ENCODE data around the gene LUC7L2.
"Not testable (repeated sequence)": the region's sequence is repeated elsewhere in the genome, so short reads cannot be mapped to it uniquely, and the experiment has no call there.

The LUC7L2 gene

DNA sequence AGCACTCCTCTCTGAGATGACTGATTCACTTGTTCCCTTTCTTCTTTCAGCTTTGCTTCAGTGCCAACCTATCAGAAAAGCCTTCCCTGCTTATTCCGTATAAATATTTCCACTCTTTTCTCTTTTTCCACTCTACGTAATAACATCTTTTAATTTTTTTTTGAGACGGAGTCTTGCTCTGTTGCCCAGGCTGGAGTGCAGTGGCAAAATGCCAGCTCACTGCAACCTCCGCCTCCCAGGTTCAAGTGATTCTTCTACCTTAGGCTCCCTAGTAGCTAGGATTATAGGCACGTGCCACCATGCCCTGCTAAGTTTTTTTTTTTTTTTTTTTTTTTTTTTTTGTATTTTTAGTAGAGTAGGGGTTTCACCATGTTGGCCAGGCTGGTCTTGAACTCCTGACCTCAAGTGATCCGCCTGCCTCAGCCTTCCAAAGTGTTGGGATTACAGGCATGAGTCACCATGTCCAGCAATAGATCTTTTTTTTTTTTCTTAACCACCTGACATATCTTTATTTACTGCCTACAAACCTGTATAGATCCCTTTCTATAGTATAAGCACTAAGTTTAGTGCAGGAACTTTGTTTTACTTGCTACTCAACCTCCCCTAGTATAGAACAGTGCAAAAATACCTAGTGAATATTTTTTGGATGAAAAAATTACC is 55.2 kb downstream of the LUC7L2 start:
- H3K27ac ChIP-seq (ENCODE audit: low read length); H3K9ac ChIP-seq (ENCODE audit: low read depth, low read length): not testable (repeated sequence)
- peaks cover 97% of the 10 kb centered on the region for H3K36me3 ChIP-seq (ENCODE audit: insufficient read depth, low read depth, low read length)

DNA sequence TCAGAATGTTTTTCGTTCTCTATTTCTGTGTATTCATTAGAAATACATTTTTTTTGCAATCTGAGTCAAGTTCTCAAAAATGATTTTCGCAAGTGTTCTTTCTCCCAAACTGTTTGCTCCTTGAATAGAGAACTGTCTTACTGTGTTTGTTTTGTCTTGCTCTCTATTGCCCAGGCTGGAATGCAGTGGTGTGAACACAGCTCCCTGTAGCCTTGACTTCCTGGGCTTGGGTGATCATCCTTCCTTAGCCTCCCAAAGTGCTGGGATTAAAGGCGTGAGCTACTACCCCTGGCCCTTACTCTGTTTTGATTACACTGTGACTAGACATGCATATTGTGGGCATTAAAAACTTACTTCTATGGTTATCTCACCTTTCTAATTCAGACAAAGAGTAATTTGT is 56.7 kb downstream of the LUC7L2 start:
- H3K27me3 ChIP-seq (ENCODE audit: insufficient read depth, low read length) = no peaks in the 10 kb centered on the region
- peaks cover 93% of the 10 kb centered on the region for H3K36me3 ChIP-seq (ENCODE audit: insufficient read depth, low read depth, low read length)
- H3K4me1 ChIP-seq (ENCODE audit: insufficient read depth, low read length) = no peaks in the 10 kb centered on the region
- no peaks in the 10 kb centered on the region for H3K9me3 ChIP-seq (ENCODE audit: insufficient read depth, low read depth, low read length)
- no peak overlapping the region for H3K27ac ChIP-seq (ENCODE audit: low read length)
- no peak overlapping the region for H3K9ac ChIP-seq (ENCODE audit: low read depth, low read length)
- no peak overlapping the region for H3K4me3 ChIP-seq (ENCODE audit: low read length)

More for the DNA sequence above, 55.2 kb downstream of the LUC7L2 start:
- not testable (repeated sequence) for H3K27me3 ChIP-seq (ENCODE audit: insufficient read depth, low read length); H3K9me3 ChIP-seq (ENCODE audit: insufficient read depth, low read depth, low read length); H3K4me1 ChIP-seq (ENCODE audit: insufficient read depth, low read length); H3K4me3 ChIP-seq (ENCODE audit: low read length)

DNA sequence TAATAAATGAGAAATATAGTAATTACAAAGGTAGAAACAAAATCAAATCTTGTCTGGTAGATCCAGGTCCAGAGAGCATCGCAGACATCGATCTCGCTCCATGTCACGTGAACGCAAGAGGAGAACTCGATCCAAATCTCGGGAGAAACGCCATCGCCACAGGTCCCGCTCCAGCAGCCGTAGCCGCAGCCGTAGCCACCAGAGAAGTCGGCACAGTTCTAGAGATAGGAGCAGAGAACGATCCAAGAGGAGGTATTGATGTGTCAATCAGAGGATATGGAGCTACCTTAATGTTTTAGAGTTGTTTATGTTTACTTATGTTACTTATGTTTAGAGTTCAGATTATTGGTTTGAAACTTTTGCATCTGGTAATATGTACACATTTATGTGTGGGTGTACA is 57.8 kb downstream of the LUC7L2 start:
- Histone ChIP-seq H3K4me1 (ENCODE audit: insufficient read depth, low read length) (no peaks in the 10 kb centered on the region), H3K9me3 (ENCODE audit: insufficient read depth, low read depth, low read length) (no peaks in the 10 kb centered on the region), H3K4me3 (ENCODE audit: low read length) (no peak overlapping the region), H3K9ac (ENCODE audit: low read depth, low read length) (no peak overlapping the region), H3K36me3 (ENCODE audit: insufficient read depth, low read depth, low read length) (peaks cover 93% of the 10 kb centered on the region), H3K27ac (ENCODE audit: low read length) (no peak overlapping the region), H3K27me3 (ENCODE audit: insufficient read depth, low read length) (no peaks in the 10 kb centered on the region)

DNA sequence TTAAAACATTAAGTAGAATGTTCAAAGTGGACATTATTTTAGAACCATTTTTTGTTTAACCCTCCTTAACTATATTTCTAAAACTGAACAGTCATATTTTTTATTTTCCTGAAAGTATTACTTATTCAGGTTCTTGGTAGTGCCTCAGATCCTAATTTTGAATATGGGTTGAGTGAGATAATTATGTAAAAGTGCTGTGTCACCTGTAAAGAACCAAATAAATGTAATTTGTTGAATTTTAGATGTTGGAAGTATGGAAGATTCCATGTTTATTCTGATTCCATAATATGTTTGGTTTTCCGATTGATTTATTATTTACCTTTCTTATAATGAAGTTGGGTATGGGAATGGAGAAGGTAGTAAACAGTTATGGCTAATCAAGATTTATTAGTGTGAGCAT is 61.4 kb downstream of the LUC7L2 start:
- no peaks in the 10 kb centered on the region for H3K27me3 ChIP-seq (ENCODE audit: insufficient read depth, low read length)
- H3K36me3 ChIP-seq (ENCODE audit: insufficient read depth, low read depth, low read length) = peaks cover 76% of the 10 kb centered on the region
- no peaks in the 10 kb centered on the region for H3K4me1 ChIP-seq (ENCODE audit: insufficient read depth, low read length)
- H3K9me3 ChIP-seq (ENCODE audit: insufficient read depth, low read depth, low read length) = no peaks in the 10 kb centered on the region
- H3K27ac ChIP-seq (ENCODE audit: low read length) = no peak overlapping the region
- H3K4me3 ChIP-seq (ENCODE audit: low read length) = no peak overlapping the region
- H3K9ac ChIP-seq (ENCODE audit: low read depth, low read length) = no peak overlapping the region

DNA sequence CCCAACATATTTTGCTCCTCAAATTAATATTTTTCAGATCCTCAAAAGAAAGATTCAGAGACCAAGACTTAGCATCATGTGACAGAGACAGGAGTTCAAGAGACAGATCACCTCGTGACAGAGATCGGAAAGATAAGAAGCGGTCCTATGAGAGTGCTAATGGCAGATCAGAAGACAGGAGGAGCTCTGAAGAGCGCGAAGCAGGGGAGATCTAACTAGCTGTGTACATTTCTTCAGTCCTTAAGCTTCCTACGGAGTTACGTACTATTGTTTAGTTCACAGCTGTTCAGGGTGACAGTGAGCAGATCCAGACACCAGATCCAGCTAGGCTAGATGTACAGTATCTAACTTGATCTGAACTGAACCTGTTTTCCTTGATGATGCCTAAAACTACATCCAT is 62.4 kb downstream of the LUC7L2 start:
- Histone ChIP-seq H3K36me3 (ENCODE audit: insufficient read depth, low read depth, low read length) (peaks cover 66% of the 10 kb centered on the region), H3K4me3 (ENCODE audit: low read length) (no peak overlapping the region), H3K27ac (ENCODE audit: low read length) (no peak overlapping the region), H3K27me3 (ENCODE audit: insufficient read depth, low read length) (no peaks in the 10 kb centered on the region), H3K4me1 (ENCODE audit: insufficient read depth, low read length) (no peaks in the 10 kb centered on the region), H3K9me3 (ENCODE audit: insufficient read depth, low read depth, low read length) (no peaks in the 10 kb centered on the region), H3K9ac (ENCODE audit: low read depth, low read length) (no peak overlapping the region)

DNA sequence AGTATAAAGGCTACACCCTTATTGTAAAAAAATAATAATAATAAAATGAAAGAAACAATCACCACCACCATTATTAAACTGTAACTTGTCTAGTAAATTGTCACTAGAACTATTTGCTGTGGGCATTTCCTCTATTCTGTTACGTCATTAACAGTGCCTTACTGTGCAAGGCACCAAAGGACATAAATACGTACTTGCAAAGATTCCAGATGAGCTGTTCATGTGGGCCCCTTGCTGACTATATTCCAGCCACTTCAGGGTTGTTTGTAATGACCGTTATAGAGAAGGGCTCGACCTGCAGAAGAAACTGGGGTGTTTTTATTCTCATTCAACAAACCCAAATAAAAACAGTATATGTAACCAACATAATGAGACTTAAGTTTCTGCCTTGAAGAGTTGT is 63.4 kb downstream of the LUC7L2 start:
- Histone ChIP-seq H3K4me3 (ENCODE audit: low read length) (no peak overlapping the region), H3K9ac (ENCODE audit: low read depth, low read length) (no peak overlapping the region), H3K36me3 (ENCODE audit: insufficient read depth, low read depth, low read length) (peaks cover 56% of the 10 kb centered on the region), H3K27ac (ENCODE audit: low read length) (no peak overlapping the region), H3K4me1 (ENCODE audit: insufficient read depth, low read length) (no peaks in the 10 kb centered on the region), H3K27me3 (ENCODE audit: insufficient read depth, low read length) (no peaks in the 10 kb centered on the region), H3K9me3 (ENCODE audit: insufficient read depth, low read depth, low read length) (no peaks in the 10 kb centered on the region)

DNA sequence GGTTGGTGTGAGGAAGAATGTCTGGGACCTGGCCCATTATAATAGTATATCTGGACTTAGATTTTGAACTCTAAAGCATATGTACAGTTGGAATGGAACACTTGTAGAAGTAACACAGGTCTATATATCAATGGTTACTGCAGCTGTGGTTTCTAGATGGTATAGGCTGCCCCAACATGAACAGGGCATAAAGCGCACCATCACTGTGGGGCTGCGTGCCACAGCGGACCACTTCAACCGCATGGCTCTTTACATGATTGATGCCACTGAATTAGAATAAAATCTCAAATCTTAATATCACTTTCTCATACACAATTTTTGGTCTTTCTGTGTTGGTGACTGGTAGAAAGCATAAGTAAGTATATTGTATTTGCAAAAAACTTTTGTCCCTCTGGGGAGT is 64.3 kb downstream of the LUC7L2 start:
- no peaks in the 10 kb centered on the region for H3K27me3 ChIP-seq (ENCODE audit: insufficient read depth, low read length)
- H3K36me3 ChIP-seq (ENCODE audit: insufficient read depth, low read depth, low read length) = peaks cover 48% of the 10 kb centered on the region
- no peak overlapping the region for H3K4me3 ChIP-seq (ENCODE audit: low read length)
- H3K9ac ChIP-seq (ENCODE audit: low read depth, low read length) = no peak overlapping the region
- H3K4me1 ChIP-seq (ENCODE audit: insufficient read depth, low read length) = no peaks in the 10 kb centered on the region
- no peaks in the 10 kb centered on the region for H3K9me3 ChIP-seq (ENCODE audit: insufficient read depth, low read depth, low read length)
- H3K27ac ChIP-seq (ENCODE audit: low read length) = no peak overlapping the region

DNA sequence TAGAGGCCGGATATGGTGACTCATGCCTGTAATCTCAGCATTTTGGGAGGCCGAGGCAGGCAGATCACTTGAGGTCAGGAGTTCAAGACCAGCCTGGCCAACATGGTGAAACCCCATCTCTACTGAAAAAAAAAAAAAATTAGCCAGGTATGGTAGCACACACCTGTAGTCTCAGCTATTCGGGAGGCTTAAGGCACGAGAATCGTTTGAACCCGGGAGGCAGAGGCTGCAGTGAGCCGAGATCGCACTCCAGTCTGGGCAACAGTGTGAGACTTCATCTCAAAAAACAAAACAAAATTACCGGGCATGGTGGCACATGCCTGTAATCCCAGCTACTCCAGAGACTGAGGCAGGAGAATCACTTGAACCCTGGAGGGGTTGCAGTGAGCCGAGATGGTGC is 66.0 kb downstream of the LUC7L2 start:
- peaks cover 34% of the 10 kb centered on the region for H3K36me3 ChIP-seq (ENCODE audit: insufficient read depth, low read depth, low read length)
- H3K27ac ChIP-seq (ENCODE audit: low read length); H3K9ac ChIP-seq (ENCODE audit: low read depth, low read length); H3K4me1 ChIP-seq (ENCODE audit: insufficient read depth, low read length); H3K9me3 ChIP-seq (ENCODE audit: insufficient read depth, low read depth, low read length); H3K27me3 ChIP-seq (ENCODE audit: insufficient read depth, low read length); H3K4me3 ChIP-seq (ENCODE audit: low read length): not testable (repeated sequence)

DNA sequence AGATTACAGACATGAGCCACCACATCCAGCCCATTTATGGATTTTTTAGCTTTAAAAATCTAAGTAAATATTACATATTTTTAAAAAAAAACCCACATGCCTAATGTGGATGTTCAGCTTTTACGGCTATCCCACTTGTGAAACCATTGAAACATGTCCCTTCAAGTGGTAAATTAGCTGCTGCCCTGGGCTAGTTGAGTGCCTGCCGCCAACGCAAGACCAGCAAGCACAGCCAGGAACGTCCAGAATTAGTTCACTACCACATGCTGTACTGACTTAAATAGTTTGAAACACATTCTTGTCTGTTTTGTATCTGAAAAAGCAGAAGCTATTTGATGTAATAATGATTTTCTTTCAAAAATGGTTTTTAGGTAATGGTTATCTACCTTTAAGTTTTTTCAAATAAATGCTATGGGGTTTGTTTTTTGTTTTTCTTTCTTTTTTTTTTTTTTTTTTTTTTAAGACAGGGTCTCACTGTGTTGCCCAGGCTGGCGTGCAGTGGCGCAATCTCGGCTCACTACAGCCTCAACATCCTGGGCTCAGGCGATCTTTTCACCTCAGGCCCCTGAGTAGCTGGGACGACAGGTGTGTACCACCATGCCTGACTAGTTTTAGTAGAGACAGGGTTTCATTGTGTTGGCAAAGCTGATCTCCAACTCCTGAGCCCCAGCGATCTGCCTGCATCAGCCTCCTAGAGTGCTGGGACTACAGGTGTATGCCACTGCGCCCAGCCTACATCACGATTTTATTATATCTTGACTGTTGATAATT is 66.7 kb downstream of the LUC7L2 start:
- Histone ChIP-seq H3K36me3 (ENCODE audit: insufficient read depth, low read depth, low read length) (peaks cover 29% of the 10 kb centered on the region), H3K9me3 (ENCODE audit: insufficient read depth, low read depth, low read length) (no peaks in the 10 kb centered on the region), H3K27ac (ENCODE audit: low read length) (no peak overlapping the region), H3K4me1 (ENCODE audit: insufficient read depth, low read length) (no peaks in the 10 kb centered on the region), H3K27me3 (ENCODE audit: insufficient read depth, low read length) (no peaks in the 10 kb centered on the region), H3K9ac (ENCODE audit: low read depth, low read length) (no peak overlapping the region), H3K4me3 (ENCODE audit: low read length) (no peak overlapping the region)

DNA sequence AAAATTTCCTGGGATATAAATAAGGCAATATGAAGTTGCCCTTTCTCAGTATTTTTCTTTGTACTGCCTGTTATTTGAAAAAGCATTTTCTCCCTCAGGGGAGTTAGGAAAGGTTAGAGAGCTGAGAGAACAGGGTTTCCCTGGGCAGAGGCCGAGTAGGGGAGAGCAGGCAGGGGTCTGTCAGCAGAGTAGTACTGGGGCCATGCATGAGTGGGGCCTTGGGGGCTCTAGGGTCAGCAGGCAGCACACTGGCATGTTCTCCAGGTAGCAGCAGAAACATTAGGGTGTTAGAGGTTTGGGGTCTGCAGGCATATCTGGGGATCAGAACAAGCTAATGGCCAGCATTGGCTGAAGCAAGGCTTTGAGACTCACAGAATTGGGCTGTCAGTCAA is 67.3 kb downstream of the LUC7L2 start:
- no peak overlapping the region for H3K4me3 ChIP-seq (ENCODE audit: low read length)
- H3K36me3 ChIP-seq (ENCODE audit: insufficient read depth, low read depth, low read length) = peaks cover 23% of the 10 kb centered on the region
- H3K4me1 ChIP-seq (ENCODE audit: insufficient read depth, low read length) = no peaks in the 10 kb centered on the region

DNA sequence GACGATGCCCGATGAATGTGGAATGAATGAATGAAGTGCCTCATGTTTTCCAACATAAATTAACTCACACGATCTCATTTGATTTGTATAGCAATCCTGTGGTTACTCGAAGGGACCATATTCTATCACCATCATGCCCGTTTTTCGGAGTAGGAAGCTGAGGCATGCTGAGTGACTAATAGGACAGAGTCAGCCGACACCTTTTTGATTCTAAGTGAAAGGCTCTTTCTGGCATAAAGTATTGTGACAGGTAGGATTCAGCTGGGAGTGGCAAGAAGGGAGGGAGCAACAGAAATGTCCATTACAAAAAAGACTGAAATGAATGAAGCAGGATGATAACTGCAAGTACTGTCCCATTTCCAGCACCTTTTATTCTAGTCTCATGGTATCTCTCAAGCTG is 68.1 kb downstream of the LUC7L2 start:
- no peak overlapping the region for H3K27ac ChIP-seq (ENCODE audit: low read length)
- H3K4me1 ChIP-seq (ENCODE audit: insufficient read depth, low read length) = no peaks in the 10 kb centered on the region

More for the DNA sequence above, 67.3 kb downstream of the LUC7L2 start:
- H3K27ac ChIP-seq (ENCODE audit: low read length) = no peak overlapping the region
- no peaks in the 10 kb centered on the region for H3K9me3 ChIP-seq (ENCODE audit: insufficient read depth, low read depth, low read length)
- no peak overlapping the region for H3K9ac ChIP-seq (ENCODE audit: low read depth, low read length)
- no peaks in the 10 kb centered on the region for H3K27me3 ChIP-seq (ENCODE audit: insufficient read depth, low read length)

DNA sequence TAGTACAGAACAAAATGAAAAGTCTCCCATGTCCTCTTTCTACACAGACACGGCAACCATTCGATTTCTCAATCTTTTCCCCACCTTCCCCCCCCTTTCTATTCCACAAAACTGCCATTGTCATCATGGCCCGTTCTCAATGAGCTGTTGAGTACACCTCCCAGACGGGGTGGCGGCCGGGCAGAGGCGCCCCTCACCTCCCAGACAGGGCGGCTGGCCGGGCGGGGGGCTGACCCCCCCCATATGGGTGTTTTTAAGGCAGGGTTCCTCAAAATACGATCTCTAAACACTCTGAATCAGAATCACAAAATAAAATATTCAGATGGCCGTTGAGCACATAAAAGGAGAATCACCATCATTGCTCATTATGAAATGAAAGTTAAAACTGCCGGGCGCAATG is 70.0 kb downstream of the LUC7L2 start:
- H3K4me1 ChIP-seq (ENCODE audit: insufficient read depth, low read length); H3K27ac ChIP-seq (ENCODE audit: low read length); H3K36me3 ChIP-seq (ENCODE audit: insufficient read depth, low read depth, low read length); H3K4me3 ChIP-seq (ENCODE audit: low read length); H3K27me3 ChIP-seq (ENCODE audit: insufficient read depth, low read length); H3K9me3 ChIP-seq (ENCODE audit: insufficient read depth, low read depth, low read length); H3K9ac ChIP-seq (ENCODE audit: low read depth, low read length): not testable (repeated sequence)

More for the DNA sequence above, 68.1 kb downstream of the LUC7L2 start:
- Histone ChIP-seq H3K9ac (ENCODE audit: low read depth, low read length) (no peak overlapping the region), H3K4me3 (ENCODE audit: low read length) (no peak overlapping the region), H3K9me3 (ENCODE audit: insufficient read depth, low read depth, low read length) (no peaks in the 10 kb centered on the region), H3K36me3 (ENCODE audit: insufficient read depth, low read depth, low read length) (peaks cover 15% of the 10 kb centered on the region), H3K27me3 (ENCODE audit: insufficient read depth, low read length) (no peaks in the 10 kb centered on the region)

Data from iPS-20b (cell line).